ENCODE results near the gene WEE2.
"Not testable (repeated sequence)": the region's sequence is repeated elsewhere in the genome, so short reads cannot be mapped to it uniquely, and the experiment has no call there.

Gene WEE2

GRCh38 chr7:141715018-141715417 is 6.9 kb downstream of the WEE2 start:
- DNase-seq: no peak
- Mint-ChIP-seq H3K27me3 (no peaks in the 10 kb centered on the region), H3K4me3 (no peak overlapping the region), H3K4me1 (no peaks in the 10 kb centered on the region), H3K9me3 (no peaks in the 10 kb centered on the region), H3K27ac (no peak overlapping the region), H3K36me3 (ENCODE audit: low read depth) (peaks cover 2% of the 10 kb centered on the region)
- ATAC-seq: no peak

- no peak overlapping the region for H3K27ac Mint-ChIP-seq
- H3K4me3 Mint-ChIP-seq: no peak overlapping the region
- peaks cover 2% of the 10 kb centered on the region for H3K36me3 Mint-ChIP-seq (ENCODE audit: low read depth)
- H3K27me3 Mint-ChIP-seq: no peaks in the 10 kb centered on the region
- no peaks in the 10 kb centered on the region for H3K4me1 Mint-ChIP-seq
- DNase-seq (no peak), ATAC-seq (no peak)
- no peaks in the 10 kb centered on the region for H3K9me3 Mint-ChIP-seq
Measured at GRCh38 chr7:141715794-141716689, 7.9 kb downstream of the WEE2 start.

- no peak for ATAC-seq
- Mint-ChIP-seq H3K27me3 (no peaks in the 10 kb centered on the region), H3K4me3 (no peak overlapping the region), H3K27ac (no peak overlapping the region), H3K9me3 (no peaks in the 10 kb centered on the region), H3K36me3 (ENCODE audit: low read depth) (peaks cover 2% of the 10 kb centered on the region), H3K4me1 (no peaks in the 10 kb centered on the region)
- no peak for DNase-seq
Measured at GRCh38 chr7:141717450-141717849, 9.3 kb downstream of the WEE2 start.

GRCh38 chr7:141722529-141722928 is 14.4 kb downstream of the WEE2 start:
- Mint-ChIP-seq H3K4me1 (no peaks in the 10 kb centered on the region), H3K27me3 (no peaks in the 10 kb centered on the region), H3K27ac (no peak overlapping the region), H3K36me3 (ENCODE audit: low read depth) (peaks cover 2% of the 10 kb centered on the region), H3K4me3 (no peak overlapping the region), H3K9me3 (no peaks in the 10 kb centered on the region)
- no peak for ATAC-seq
- no peak for DNase-seq

GRCh38 chr7:141729020-141729419 is 20.9 kb downstream of the WEE2 start:
- Mint-ChIP-seq H3K27ac (no peak overlapping the region), H3K4me1 (no peaks in the 10 kb centered on the region), H3K9me3 (no peaks in the 10 kb centered on the region), H3K4me3 (no peak overlapping the region), H3K36me3 (ENCODE audit: low read depth) (no peaks in the 10 kb centered on the region), H3K27me3 (no peaks in the 10 kb centered on the region)
- no peak for DNase-seq
- ATAC-seq: no peak

- Mint-ChIP-seq H3K4me3 (no peak overlapping the region), H3K4me1 (peaks cover under 1% of the 10 kb centered on the region), H3K27ac (no peak overlapping the region), H3K36me3 (ENCODE audit: low read depth) (no peaks in the 10 kb centered on the region), H3K27me3 (no peaks in the 10 kb centered on the region), H3K9me3 (no peaks in the 10 kb centered on the region)
- DNase-seq (no peak), ATAC-seq (no peak)
Measured at GRCh38 chr7:141731476-141732149, 23.5 kb downstream of the WEE2 start.

GRCh38 chr7:141737118-141737835 is 29.1 kb downstream of the WEE2 start:
- Mint-ChIP-seq H3K36me3 (ENCODE audit: low read depth) (peaks cover 36% of the 10 kb centered on the region), H3K27ac (peak overlapping the region; percentile 97), H3K9me3 (no peaks in the 10 kb centered on the region), H3K4me1 (peaks cover 48% of the 10 kb centered on the region), H3K27me3 (no peaks in the 10 kb centered on the region), H3K4me3 (peak overlapping the region; percentile 99)
- DNase-seq (peak; percentile 10), ATAC-seq (no peak)

GRCh38 chr7:141737836-141738591 is 29.9 kb downstream of the WEE2 start, which contains the start of gene SSBP1:
TSS of gene SSBP1 (plus strand) at chr7:141738358. CDS start at chr7:141739167, 809 bp downstream.
- no peaks in the 10 kb centered on the region for H3K27me3 Mint-ChIP-seq
- peak within 1 kb of the TSS; percentile 99 for H3K4me3 Mint-ChIP-seq
- ATAC-seq (peak; percentile 90), DNase-seq (peak; percentile 89)
- peaks cover 40% of the 10 kb centered on the region for H3K36me3 Mint-ChIP-seq (ENCODE audit: low read depth)
- H3K4me1 Mint-ChIP-seq: peaks cover 51% of the 10 kb centered on the region
- peak within 1 kb of the TSS; percentile 97 for H3K27ac Mint-ChIP-seq
- no peaks in the 10 kb centered on the region for H3K9me3 Mint-ChIP-seq

GRCh38 chr7:141738592-141739013 is 30.4 kb downstream of the WEE2 start:
- Mint-ChIP-seq H3K27me3 (no peaks in the 10 kb centered on the region), H3K36me3 (ENCODE audit: low read depth) (peaks cover 46% of the 10 kb centered on the region), H3K27ac (peak overlapping the region; percentile 97), H3K4me3 (peak overlapping the region; percentile 99), H3K4me1 (peaks cover 51% of the 10 kb centered on the region), H3K9me3 (no peaks in the 10 kb centered on the region)
- no peak for DNase-seq
- no peak for ATAC-seq

GRCh38 chr7:141739250-141739649 is 31.1 kb downstream of the WEE2 start:
- Mint-ChIP-seq H3K27me3 (no peaks in the 10 kb centered on the region), H3K4me1 (peaks cover 55% of the 10 kb centered on the region), H3K4me3 (peak overlapping the region; percentile 99), H3K9me3 (no peaks in the 10 kb centered on the region), H3K27ac (peak overlapping the region; percentile 97), H3K36me3 (ENCODE audit: low read depth) (peaks cover 52% of the 10 kb centered on the region)
- ATAC-seq: no peak
- DNase-seq: no peak

- peaks cover 70% of the 10 kb centered on the region for H3K36me3 Mint-ChIP-seq (ENCODE audit: low read depth)
- peaks cover 51% of the 10 kb centered on the region for H3K4me1 Mint-ChIP-seq
- H3K4me3 Mint-ChIP-seq: no peak overlapping the region
- DNase-seq (no peak), ATAC-seq (no peak)
- no peaks in the 10 kb centered on the region for H3K27me3 Mint-ChIP-seq
- no peaks in the 10 kb centered on the region for H3K9me3 Mint-ChIP-seq
- no peak overlapping the region for H3K27ac Mint-ChIP-seq
Measured at GRCh38 chr7:141742229-141742628, 34.1 kb downstream of the WEE2 start.

GRCh38 chr7:141744131-141744530 is 36.0 kb downstream of the WEE2 start:
- Mint-ChIP-seq H3K27ac (no peak overlapping the region), H3K4me1 (peaks cover 37% of the 10 kb centered on the region), H3K36me3 (ENCODE audit: low read depth) (peaks cover 75% of the 10 kb centered on the region)

GRCh38 chr7:141748396-141748795 is 40.2 kb downstream of the WEE2 start:
- Mint-ChIP-seq H3K36me3 (ENCODE audit: low read depth) (peaks cover 79% of the 10 kb centered on the region), H3K4me1 (peaks cover 4% of the 10 kb centered on the region), H3K4me3 (no peak overlapping the region), H3K9me3 (peaks cover 26% of the 10 kb centered on the region), H3K27me3 (no peaks in the 10 kb centered on the region), H3K27ac (no peak overlapping the region)
- ATAC-seq (no peak), DNase-seq (no peak)

More at GRCh38 chr7:141744131-141744530, 36.0 kb downstream of the WEE2 start:
- H3K9me3 Mint-ChIP-seq: no peaks in the 10 kb centered on the region
- DNase-seq: no peak
- no peak for ATAC-seq
- no peaks in the 10 kb centered on the region for H3K27me3 Mint-ChIP-seq
- H3K4me3 Mint-ChIP-seq: no peak overlapping the region

- H3K27ac Mint-ChIP-seq, H3K4me1 Mint-ChIP-seq, H3K4me3 Mint-ChIP-seq, H3K27me3 Mint-ChIP-seq, ATAC-seq: not testable (repeated sequence)
- Mint-ChIP-seq H3K36me3 (ENCODE audit: low read depth) (peaks cover 81% of the 10 kb centered on the region), H3K9me3 (peaks cover 26% of the 10 kb centered on the region)
- DNase-seq: peak; percentile 15
Measured at GRCh38 chr7:141751904-141752303, 43.8 kb downstream of the WEE2 start.
